Measurements from ENCODE around the gene PHACTR4.
"Not testable (repeated sequence)": the region's sequence is repeated elsewhere in the genome, so short reads cannot be mapped to it uniquely, and the experiment has no call there.

Gene PHACTR4

GRCh38 chr1:28534671-28535070 is 165.1 kb downstream of the PHACTR4 start:
- DNase-seq (ENCODE audit: low spot score): no peak
- in situ Hi-C loops (cut with MboI; ENCODE audit: low pct_unique_long_range_greater_than_20kb, low sequenced_read_pairs, unreplicated experiment): no loop called here

GRCh38 chr1:28535180-28535579 is 165.6 kb downstream of the PHACTR4 start:
- in situ Hi-C loops (cut with MboI; ENCODE audit: low pct_unique_long_range_greater_than_20kb, low sequenced_read_pairs, unreplicated experiment): no loop called here
- DNase-seq (ENCODE audit: low spot score): no peak
- no peak for TF ChIP-seq CTCF (IDR thresholded peaks at IDR 0.05; ENCODE audit: extremely low read depth, insufficient read depth, missing control alignments)

More at GRCh38 chr1:28534671-28535070, 165.1 kb downstream of the PHACTR4 start:
- TF ChIP-seq CTCF (IDR thresholded peaks at IDR 0.05; ENCODE audit: extremely low read depth, insufficient read depth, missing control alignments): no peak

GRCh38 chr1:28537457-28538199 is 168.1 kb downstream of the PHACTR4 start:
- no peak for TF ChIP-seq CTCF (IDR thresholded peaks at IDR 0.05; ENCODE audit: extremely low read depth, insufficient read depth, missing control alignments)
- in situ Hi-C loops (cut with MboI; ENCODE audit: low pct_unique_long_range_greater_than_20kb, low sequenced_read_pairs, unreplicated experiment): no loop called here
- DNase-seq (ENCODE audit: low spot score): no peak

GRCh38 chr1:28538286-28538685 is 168.7 kb downstream of the PHACTR4 start:
- TF ChIP-seq CTCF (IDR thresholded peaks at IDR 0.05; ENCODE audit: extremely low read depth, insufficient read depth, missing control alignments): no peak
- in situ Hi-C loops (cut with MboI; ENCODE audit: low pct_unique_long_range_greater_than_20kb, low sequenced_read_pairs, unreplicated experiment): no loop called here
- DNase-seq (ENCODE audit: low spot score): no peak

- no peak for TF ChIP-seq CTCF (IDR thresholded peaks at IDR 0.05; ENCODE audit: extremely low read depth, insufficient read depth, missing control alignments)
- no peak for DNase-seq (ENCODE audit: low spot score)
- in situ Hi-C loops (cut with MboI; ENCODE audit: low pct_unique_long_range_greater_than_20kb, low sequenced_read_pairs, unreplicated experiment): no loop called here
Observed at GRCh38 chr1:28540651-28541050, 171.1 kb downstream of the PHACTR4 start.

- in situ Hi-C loops (cut with MboI; ENCODE audit: low pct_unique_long_range_greater_than_20kb, low sequenced_read_pairs, unreplicated experiment); DNase-seq (ENCODE audit: low spot score): not testable (repeated sequence)
Observed at GRCh38 chr1:28541414-28542015, 172.0 kb downstream of the PHACTR4 start.

GRCh38 chr1:28545246-28545628 is 175.7 kb downstream of the PHACTR4 start:
- TF ChIP-seq CTCF (IDR thresholded peaks at IDR 0.05; ENCODE audit: extremely low read depth, insufficient read depth, missing control alignments): no peak
- no peak for DNase-seq (ENCODE audit: low spot score)
- in situ Hi-C loops (cut with MboI; ENCODE audit: low pct_unique_long_range_greater_than_20kb, low sequenced_read_pairs, unreplicated experiment): no loop called here
